IMR-90 (cell line): ENCODE data around the gene LONP2. TPM values are rescaled to one million over a fixed set of nuclear protein-coding genes. Genes with fewer than 3 reads are reported as not detected.

Source experiments
- ATAC-seq: fragments of 200-7000 bp; cut with Tn5 transposase; 2 replicates; pipeline ENCODE4 v1.9.1; 2020; ENCODE audit warnings: low read depth, mild to moderate bottlenecking, moderate library complexity
- BruUV-seq: library from RNA; stranded (reverse); fragments of 400-500 nt; replicated peaks from 2 replicates; lab custom pipeline; 2021; lab: Mats Ljungman, UMichigan
- CTCF ChIA-PET: fragments of 300-600 bp; formaldehyde crosslinking; extraction: SDS; loops from one replicate; lab custom pipeline; 2021; ENCODE audit warnings: antibody characterized with exemption; lab: Yijun Ruan, JAX
- POLR2A ChIA-PET: fragments of 300-600 bp; sonication (Branson Sonifier 250); formaldehyde crosslinking; loops from one replicate; lab custom pipeline; 2022; ENCODE audit warnings: antibody characterized with exemption; ENCODE audit not compliant: unreplicated experiment; lab: Charles Lee
- DNase-seq: peaks from one replicate; pipeline ENCODE4 v3.0.0; 2013
- H2AFZ ChIP-seq: replicated peaks from 2 replicates; pipeline ENCODE3; 2013; ENCODE audit warnings: low read length, mild to moderate bottlenecking; ENCODE audit not compliant: poor library complexity
- H2AK5ac ChIP-seq: 2 replicates; pipeline ENCODE4 v1.6.1; 2013; ENCODE audit warnings: low read depth, low read length, inconsistent platforms
- H2AK9ac ChIP-seq: replicated peaks from 2 replicates; pipeline ENCODE3; 2013; ENCODE audit warnings: mild to moderate bottlenecking, low read depth, low read length, moderate library complexity; ENCODE audit not compliant: poor library complexity
- H2BK120ac ChIP-seq: 2 replicates; pipeline ENCODE4 v1.6.1; 2013; ENCODE audit warnings: low read depth, low read length, inconsistent platforms
- H2BK15ac ChIP-seq: 3 replicates; pipeline ENCODE4 v1.6.1; 2013; ENCODE audit warnings: low read depth, low read length, inconsistent platforms
- H2BK20ac ChIP-seq: 2 replicates; pipeline ENCODE4 v1.6.1; 2013; ENCODE audit warnings: low read depth, mild to moderate bottlenecking, inconsistent platforms, low read length, moderate library complexity
- H2BK5ac ChIP-seq: 2 replicates; pipeline ENCODE4 v1.6.1; 2013; ENCODE audit warnings: mild to moderate bottlenecking, low read depth, low read length, inconsistent platforms; ENCODE audit not compliant: poor library complexity, severe bottlenecking
- H3K14ac ChIP-seq: replicated peaks from 2 replicates; pipeline ENCODE4 v1.6.1; 2013; ENCODE audit warnings: low read depth, low read length, inconsistent platforms
- H3K18ac ChIP-seq: 2 replicates; pipeline ENCODE4 v1.6.1; 2013; ENCODE audit warnings: low read depth, low read length, control low read depth
- H3K23ac ChIP-seq: 2 replicates; pipeline ENCODE4 v1.6.1; 2013; ENCODE audit warnings: low read depth, low read length, inconsistent platforms
- H3K27ac ChIP-seq: 2 replicates; pipeline ENCODE4 v1.5.1; 2013; ENCODE audit warnings: mild to moderate bottlenecking, control low read depth, low read length; ENCODE audit not compliant: insufficient read depth
- H3K27me3 ChIP-seq: 2 replicates; pipeline ENCODE4 v1.6.1; 2013; ENCODE audit warnings: low read length; ENCODE audit not compliant: control insufficient read depth, insufficient read depth
- H3K36me3 ChIP-seq: 2 replicates; pipeline ENCODE4 v1.6.1; 2013; ENCODE audit warnings: low read length, mixed read lengths; ENCODE audit not compliant: control insufficient read depth, insufficient read depth
- H3K4ac ChIP-seq: 2 replicates; pipeline ENCODE4 v1.6.1; 2013; ENCODE audit warnings: low read depth, low read length, inconsistent platforms
- H3K4me1 ChIP-seq: 2 replicates; pipeline ENCODE4 v1.6.1; 2013; ENCODE audit warnings: low read length, mixed read lengths; ENCODE audit not compliant: control insufficient read depth, insufficient read depth
- H3K4me2 ChIP-seq: 2 replicates; pipeline ENCODE4 v1.6.1; 2013; ENCODE audit warnings: low read depth, mild to moderate bottlenecking, control low read depth, low read length, moderate library complexity
- H3K4me3 ChIP-seq: 2 replicates; pipeline ENCODE4 v1.5.1; 2013; ENCODE audit warnings: low read depth, mild to moderate bottlenecking, control low read depth, low read length, moderate library complexity; ENCODE audit not compliant: insufficient read depth
- H3K56ac ChIP-seq: 2 replicates; pipeline ENCODE4 v1.6.1; 2013; ENCODE audit warnings: low read length, inconsistent platforms; ENCODE audit not compliant: insufficient read depth; ENCODE audit errors: extremely low read depth
- H3K79me1 ChIP-seq, 2 experiments: 2 replicates each; pipeline ENCODE4 v1.6.1; 2013; ENCODE audit warnings: low read length in 2 of 2, inconsistent platforms in 1 of 2, low read depth in 1 of 2
- H3K9ac ChIP-seq: 2 replicates; pipeline ENCODE4 v1.6.1; 2013; ENCODE audit warnings: low read depth, low read length, control low read depth
- H3K9me1 ChIP-seq: 2 replicates; pipeline ENCODE4 v1.6.1; 2013; ENCODE audit warnings: low read length, inconsistent platforms; ENCODE audit not compliant: insufficient read depth
- H3K9me3 ChIP-seq: 2 replicates; pipeline ENCODE4 v1.6.1; 2013; ENCODE audit warnings: low read length; ENCODE audit not compliant: control insufficient read depth, insufficient read depth
- H4K20me1 ChIP-seq: 2 replicates; pipeline ENCODE4 v1.6.1; 2013; ENCODE audit warnings: low read length, inconsistent platforms; ENCODE audit not compliant: insufficient read depth
- H4K5ac ChIP-seq: 2 replicates; pipeline ENCODE4 v1.6.1; 2013; ENCODE audit warnings: mild to moderate bottlenecking, low read depth, low read length, control low read depth
- H4K8ac ChIP-seq, 2 experiments: 2 replicates each; pipeline ENCODE4 v1.6.1; 2013; ENCODE audit warnings: low read depth in 2 of 2, low read length in 2 of 2, control low read depth in 1 of 2, inconsistent platforms in 1 of 2
- H4K91ac ChIP-seq: 2 replicates; pipeline ENCODE4 v1.6.1; 2013; ENCODE audit warnings: low read depth, low read length, inconsistent platforms; ENCODE audit not compliant: insufficient read depth
- BHLHE40 ChIP-seq: fragments of 150-350 bp; IDR thresholded peaks from 2 replicates; pipeline ENCODE4 v1.6.1; 2016; ENCODE audit warnings: mild to moderate bottlenecking, low read depth, low read length
- MXI1 ChIP-seq: IDR thresholded peaks from 2 replicates; pipeline ENCODE4 v1.6.1; 2012; ENCODE audit warnings: low read depth, mild to moderate bottlenecking, low read length, moderate library complexity, borderline replicate concordance
- WGBS, 2 experiments: methylation state at CpG; one replicate each; pipeline versions ENCODE4 v1.1.5 to v1.1.7; 2013; ENCODE audit warnings: missing lambda C conversion rate in 2 of 2; ENCODE audit not compliant: insufficient read length in 1 of 2; ENCODE audit errors: extremely low coverage in 2 of 2; 5-methylcytosine and 5-hydroxymethylcytosine counted together
- dilution Hi-C: fragments of 300-500 bp; cut with HindIII; formaldehyde crosslinking; loops from one replicate; pipeline ENCODE4 v1.14.3; 2018; ENCODE audit warnings: low sequenced_read_pairs; ENCODE audit not compliant: unreplicated experiment
- in situ Hi-C: fragments of 300-500 bp; cut with MboI; formaldehyde crosslinking; loops from 3 replicates; pipeline ENCODE4 v1.14.3; 2019; ENCODE audit warnings: low sequenced_read_pairs, inconsistent platforms, mixed read lengths
- intact Hi-C: fragments of 100-400 bp; cut with micrococcal nuclease; formaldehyde crosslinking; loops from 2 replicates; pipeline ENCODE4 v1.10.0; 2022
- polyA plus RNA-seq, 3 experiments: library from polyadenylated mRNA; depleted of rRNA; stranded (reverse); fragments of >200 nt; gene quantifications; 2 replicates each; pipeline ENCODE4 v1.2.3, GENCODE V29; 2012; ENCODE audit warnings: low replicate concordance in 1 of 3
- total RNA-seq: library from RNA; depleted of rRNA; stranded (reverse); fragments of >200 nt; gene quantifications from 2 replicates; pipeline ENCODE4 v1.2.3, GENCODE V29; 2012
- TF ChIP-seq, protein P1 (sequence below): fragments of 150-350 bp; IDR thresholded peaks from 2 replicates; pipeline ENCODE4 v1.6.1; 2017; ENCODE audit warnings: mild to moderate bottlenecking, antibody characterized with exemption, low read length, low read depth
- TF ChIP-seq, protein P2 (sequence below): fragments of 150-350 bp; IDR thresholded peaks from 2 replicates; pipeline ENCODE4 v1.6.1; 2016; ENCODE audit warnings: low read depth, mild to moderate bottlenecking, low read length, moderate library complexity, borderline replicate concordance

The LONP2 gene
- total and polyA plus RNA-seq, 2 of the 4 experiments (the other 2 are of a cell fraction): 31.5 to 90.9 TPM

DNA sequence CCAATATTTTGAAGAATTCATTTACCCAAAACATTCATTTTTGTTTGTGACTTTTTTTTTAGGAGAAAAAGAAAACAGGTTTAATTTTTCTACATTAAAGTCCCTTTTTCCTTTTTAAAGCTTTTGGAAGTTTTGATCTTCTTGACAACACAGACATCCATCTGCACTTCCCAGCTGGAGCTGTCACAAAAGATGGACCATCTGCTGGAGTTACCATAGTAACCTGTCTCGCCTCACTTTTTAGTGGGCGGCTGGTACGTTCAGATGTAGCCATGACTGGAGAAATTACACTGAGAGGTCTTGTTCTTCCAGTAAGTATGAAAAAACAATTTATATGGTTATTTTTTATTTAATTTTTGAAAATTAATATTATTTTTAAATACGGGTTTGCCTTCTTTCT is 103.9 kb downstream of the LONP2 start:
- Histone ChIP-seq H3K18ac (no peak overlapping the region), H3K4ac (no peak overlapping the region), H2BK5ac (no peak overlapping the region), H2BK15ac (no peak overlapping the region), H3K79me1 (peaks cover 27 to 38% of the 10 kb centered on the region in 2 experiments), H3K4me2 (no peak overlapping the region), H3K4me1 (no peaks in the 10 kb centered on the region), H3K27ac (no peak overlapping the region), H3K9me3 (no peaks in the 10 kb centered on the region), H3K23ac (no peak overlapping the region), H3K14ac (no peak overlapping the region), H3K56ac (no peak overlapping the region), H2AK5ac (no peak overlapping the region), H3K9ac (no peak overlapping the region), H4K91ac (no peak overlapping the region), H4K8ac (no peak overlapping the region), H3K36me3 (peaks cover 33% of the 10 kb centered on the region), H3K27me3 (no peaks in the 10 kb centered on the region), H2AK9ac (no peak overlapping the region), H2BK120ac (no peak overlapping the region), H4K5ac (no peak overlapping the region), H4K20me1 (no peaks in the 10 kb centered on the region; the same call in 1 of the 2 replicates), H2AFZ (no peak overlapping the region), H3K9me1 (peaks cover 5% of the 10 kb centered on the region; the same call in 1 of the 2 replicates), H3K4me3 (no peak overlapping the region), H2BK20ac (no peak overlapping the region)
- DNase-seq (no peak), ATAC-seq (no peak)
- intact Hi-C loops: no loop called here
- ChIA-PET POLR2A (no interaction called here), CTCF (no interaction called here)
- TF ChIP-seq BHLHE40 (no peak), MXI1 (no peak)
- TF ChIP-seq, protein P1, sequence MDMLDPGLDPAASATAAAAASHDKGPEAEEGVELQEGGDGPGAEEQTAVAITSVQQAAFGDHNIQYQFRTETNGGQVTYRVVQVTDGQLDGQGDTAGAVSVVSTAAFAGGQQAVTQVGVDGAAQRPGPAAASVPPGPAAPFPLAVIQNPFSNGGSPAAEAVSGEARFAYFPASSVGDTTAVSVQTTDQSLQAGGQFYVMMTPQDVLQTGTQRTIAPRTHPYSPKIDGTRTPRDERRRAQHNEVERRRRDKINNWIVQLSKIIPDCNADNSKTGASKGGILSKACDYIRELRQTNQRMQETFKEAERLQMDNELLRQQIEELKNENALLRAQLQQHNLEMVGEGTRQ: no peak
- TF ChIP-seq, protein P2, sequence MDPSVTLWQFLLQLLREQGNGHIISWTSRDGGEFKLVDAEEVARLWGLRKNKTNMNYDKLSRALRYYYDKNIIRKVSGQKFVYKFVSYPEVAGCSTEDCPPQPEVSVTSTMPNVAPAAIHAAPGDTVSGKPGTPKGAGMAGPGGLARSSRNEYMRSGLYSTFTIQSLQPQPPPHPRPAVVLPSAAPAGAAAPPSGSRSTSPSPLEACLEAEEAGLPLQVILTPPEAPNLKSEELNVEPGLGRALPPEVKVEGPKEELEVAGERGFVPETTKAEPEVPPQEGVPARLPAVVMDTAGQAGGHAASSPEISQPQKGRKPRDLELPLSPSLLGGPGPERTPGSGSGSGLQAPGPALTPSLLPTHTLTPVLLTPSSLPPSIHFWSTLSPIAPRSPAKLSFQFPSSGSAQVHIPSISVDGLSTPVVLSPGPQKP: no peak
- in situ Hi-C loops: no loop called here
- no CpG with 5 or more reads among the region's 4 CpGs for WGBS, 2 experiments
- BruUV-seq: no TSS peak
- dilution Hi-C loops: no loop called here
